ENCODE measurements around the gene CTAGE6. TPM values are rescaled to one million over a fixed set of nuclear protein-coding genes. Genes with fewer than 3 reads are reported as not detected.
"Not testable (repeated sequence)": the region's sequence is repeated elsewhere in the genome, so short reads cannot be mapped to it uniquely, and the experiment has no call there.

CTAGE6 gene
- total RNA-seq, 1 experiment from 2014 or later, result not detected

GRCh38 chr7:143737037-143737819, 20.3 kb downstream of the CTAGE6 start:
- DNase-seq, result peak in 1 of 2 experiments; percentile 17
- TF ChIP-seq, protein P1, sequence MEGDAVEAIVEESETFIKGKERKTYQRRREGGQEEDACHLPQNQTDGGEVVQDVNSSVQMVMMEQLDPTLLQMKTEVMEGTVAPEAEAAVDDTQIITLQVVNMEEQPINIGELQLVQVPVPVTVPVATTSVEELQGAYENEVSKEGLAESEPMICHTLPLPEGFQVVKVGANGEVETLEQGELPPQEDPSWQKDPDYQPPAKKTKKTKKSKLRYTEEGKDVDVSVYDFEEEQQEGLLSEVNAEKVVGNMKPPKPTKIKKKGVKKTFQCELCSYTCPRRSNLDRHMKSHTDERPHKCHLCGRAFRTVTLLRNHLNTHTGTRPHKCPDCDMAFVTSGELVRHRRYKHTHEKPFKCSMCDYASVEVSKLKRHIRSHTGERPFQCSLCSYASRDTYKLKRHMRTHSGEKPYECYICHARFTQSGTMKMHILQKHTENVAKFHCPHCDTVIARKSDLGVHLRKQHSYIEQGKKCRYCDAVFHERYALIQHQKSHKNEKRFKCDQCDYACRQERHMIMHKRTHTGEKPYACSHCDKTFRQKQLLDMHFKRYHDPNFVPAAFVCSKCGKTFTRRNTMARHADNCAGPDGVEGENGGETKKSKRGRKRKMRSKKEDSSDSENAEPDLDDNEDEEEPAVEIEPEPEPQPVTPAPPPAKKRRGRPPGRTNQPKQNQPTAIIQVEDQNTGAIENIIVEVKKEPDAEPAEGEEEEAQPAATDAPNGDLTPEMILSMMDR (IDR thresholded peaks at IDR 0.05; ENCODE audit: insufficient read depth in 1 of 2, low read depth in 1 of 2, low read length in 1 of 2, severe bottlenecking in 1 of 2, unreplicated experiment in 1 of 2), result peak; percentile 61 to 74
- H3K4me1 Mint-ChIP-seq (ENCODE audit: low read depth, unreplicated experiment); BruUV-seq (replicated peaks); H3K4me1 ChIP-seq; H3K4me3 Mint-ChIP-seq (ENCODE audit: unreplicated experiment); H3K27me3 ChIP-seq (replicated peaks; ENCODE audit: control insufficient read depth, insufficient read depth, low read length); H3K27ac Mint-ChIP-seq (ENCODE audit: unreplicated experiment); H3K36me3 Mint-ChIP-seq (ENCODE audit: insufficient read depth, unreplicated experiment); H3K4me3 ChIP-seq (ENCODE audit: low read depth, low read length); H3K9me3 ChIP-seq; H3K9me3 Mint-ChIP-seq (ENCODE audit: unreplicated experiment); POLR2A ChIA-PET; H3K36me3 ChIP-seq (ENCODE audit: control insufficient read depth, insufficient read depth, low read length): not testable (repeated sequence)
- H3K27me3 Mint-ChIP-seq (ENCODE audit: insufficient read depth, unreplicated experiment), result peaks cover 21% of the 10 kb centered on the region
- intact Hi-C loops (cut with micrococcal nuclease; ENCODE audit: unreplicated experiment), result loop anchor here (5.0 kb wide), 1 partner anchor 290 kb away; no protein-coding TSS in a partner anchor
- CTCF ChIA-PET, result interaction anchor here (1.6 to 2.0 kb wide), 2 partner anchors 9 to 391 kb away, joined by 5 to 16 read pairs; no protein-coding TSS in a partner anchor

DNA sequence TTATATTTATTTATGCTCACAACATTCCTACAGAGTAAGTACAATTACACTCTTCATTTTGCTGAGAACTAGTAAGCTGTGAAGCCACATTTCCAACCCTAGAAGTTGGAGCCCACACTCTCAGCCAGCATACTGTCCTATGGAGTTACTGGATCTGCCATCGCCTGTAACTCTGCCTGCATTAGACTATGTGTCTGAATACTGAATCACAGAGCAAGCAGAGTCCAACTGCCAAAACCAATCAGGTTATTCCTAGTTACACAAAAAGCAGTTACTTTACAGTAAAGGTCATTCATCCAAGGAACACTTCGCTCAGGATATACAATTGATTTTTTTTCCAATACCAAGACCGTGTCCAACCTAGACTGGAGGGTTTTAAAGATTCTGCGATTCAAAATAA, 21.5 kb downstream of the CTAGE6 start:
- Mint-ChIP-seq H3K27ac (ENCODE audit: unreplicated experiment) (no peak overlapping the region), H3K27me3 (ENCODE audit: insufficient read depth, unreplicated experiment) (peaks cover 15% of the 10 kb centered on the region), H3K4me1 (ENCODE audit: low read depth, unreplicated experiment) (no peaks in the 10 kb centered on the region), H3K36me3 (ENCODE audit: insufficient read depth, unreplicated experiment) (no peaks in the 10 kb centered on the region), H3K9me3 (ENCODE audit: unreplicated experiment) (no peaks in the 10 kb centered on the region), H3K4me3 (ENCODE audit: unreplicated experiment) (no peak overlapping the region)
- Histone ChIP-seq H3K4me3 (ENCODE audit: low read depth, low read length) (no peak overlapping the region), H3K36me3 (ENCODE audit: control insufficient read depth, insufficient read depth, low read length) (no peaks in the 10 kb centered on the region), H3K9me3 (no peaks in the 10 kb centered on the region), H3K4me1 (no peaks in the 10 kb centered on the region), H3K27me3 (replicated peaks; ENCODE audit: control insufficient read depth, insufficient read depth, low read length) (no peaks in the 10 kb centered on the region)
- TF ChIP-seq, protein P1 (IDR thresholded peaks at IDR 0.05; ENCODE audit: insufficient read depth in 1 of 2, low read depth in 1 of 2, low read length in 1 of 2, severe bottlenecking in 1 of 2, unreplicated experiment in 1 of 2), result no peak
- ChIA-PET POLR2A (no interaction called here), CTCF (interaction anchor here (2.0 kb wide), 1 partner anchor 392 kb away, joined by 16 read pairs; no protein-coding TSS in a partner anchor)
- intact Hi-C loops (cut with micrococcal nuclease; ENCODE audit: unreplicated experiment), result loop anchor here (5.0 kb wide), 1 partner anchor 291 kb away; no protein-coding TSS in a partner anchor
- no peak for DNase-seq
- no TSS peak for BruUV-seq (replicated peaks)

- Histone ChIP-seq H3K4me3 (ENCODE audit: low read depth, low read length) (no peak overlapping the region), H3K9me3 (no peaks in the 10 kb centered on the region), H3K36me3 (ENCODE audit: control insufficient read depth, insufficient read depth, low read length) (no peaks in the 10 kb centered on the region), H3K27me3 (replicated peaks; ENCODE audit: control insufficient read depth, insufficient read depth, low read length) (no peaks in the 10 kb centered on the region), H3K4me1 (no peaks in the 10 kb centered on the region)
- Mint-ChIP-seq H3K4me3 (ENCODE audit: unreplicated experiment) (no peak overlapping the region), H3K27ac (ENCODE audit: unreplicated experiment) (no peak overlapping the region), H3K4me1 (ENCODE audit: low read depth, unreplicated experiment) (no peaks in the 10 kb centered on the region), H3K36me3 (ENCODE audit: insufficient read depth, unreplicated experiment) (no peaks in the 10 kb centered on the region), H3K9me3 (ENCODE audit: unreplicated experiment) (no peaks in the 10 kb centered on the region), H3K27me3 (ENCODE audit: insufficient read depth, unreplicated experiment) (peaks cover 15% of the 10 kb centered on the region)
- intact Hi-C loops (cut with micrococcal nuclease; ENCODE audit: unreplicated experiment), result no loop called here
- TF ChIP-seq, protein P1 (IDR thresholded peaks at IDR 0.05; ENCODE audit: insufficient read depth in 1 of 2, low read depth in 1 of 2, low read length in 1 of 2, severe bottlenecking in 1 of 2, unreplicated experiment in 1 of 2), result no peak
- POLR2A ChIA-PET, result no interaction called here
- CTCF ChIA-PET, result no interaction called here
- DNase-seq, result no peak
- BruUV-seq (replicated peaks), result no TSS peak
Observed at GRCh38 chr7:143733876-143734275, 23.6 kb downstream of the CTAGE6 start.

Data from Caco-2 (cell line).